Metanephros (tissue), 1 donor: ENCODE measurements around the gene CLIP3. TPM values are rescaled to one million over a fixed set of nuclear protein-coding genes. Genes with fewer than 3 reads are reported as not detected.

Experiments used
- total RNA-seq: library from RNA; depleted of rRNA; stranded (reverse); fragments of >200 nt; gene quantifications from one replicate; pipeline ENCODE4 v1.2.3, GENCODE V29; 2014

CLIP3 gene
- 25.7 TPM for total RNA-seq

GRCh38 chr19:36032251-36033104 lies at the start of gene CLIP3:
Gene CLIP3 (minus strand): TSS chr19:36032873. CDS start chr19:36032357, 516 bp downstream.

GRCh38 chr19:36054733-36055686 lies 22.3 kb upstream of the CLIP3 start, which contains the start of gene WDR62:
Gene WDR62 (plus strand): TSS chr19:36054897. CDS start chr19:36054972, 75 bp downstream.

GRCh38 chr19:36054119-36054732 lies 21.6 kb upstream of the CLIP3 start, which contains the start of gene THAP8:
Gene THAP8 (minus strand): TSS chr19:36054285. CDS start chr19:36054217, 68 bp downstream.

GRCh38 chr19:36014012-36014924 lies 18.4 kb downstream of the CLIP3 start, which contains the start of gene ALKBH6:
Gene ALKBH6 (minus strand): TSS chr19:36014213. CDS start chr19:36013397, 816 bp downstream.

GRCh38 chr19:36008336-36008978 lies 24.2 kb downstream of the CLIP3 start, which contains the start of gene SYNE4:
Gene SYNE4 (minus strand): TSS chr19:36008813. CDS start chr19:36008681, 132 bp downstream.

GRCh38 chr19:35995048-35995993 lies 37.4 kb downstream of the CLIP3 start, which contains the start of gene SDHAF1:
Gene SDHAF1 (plus strand): TSS chr19:35995188. CDS start chr19:35995275, 87 bp downstream.

Other genes with a start within 250 kb of the CLIP3 start
- gene PRODH2, start 220.0 kb downstream of the CLIP3 start, total RNA-seq: 14.4 TPM
- 32.8 TPM for gene NPHS1, start 180.4 kb downstream of the CLIP3 start, total RNA-seq
- 3.9 TPM for gene KIRREL2, start 176.0 kb downstream of the CLIP3 start, total RNA-seq
- 10.3 TPM for gene APLP1, start 164.3 kb downstream of the CLIP3 start, total RNA-seq
- 12.7 TPM for gene NFKBID, start 132.3 kb downstream of the CLIP3 start, total RNA-seq
- 6.9 TPM for gene HCST, start 130.3 kb downstream of the CLIP3 start, total RNA-seq
- gene TYROBP, start 124.6 kb downstream of the CLIP3 start, total RNA-seq: 24.3 TPM
- 9.9 TPM for gene LRFN3, start 96.5 kb downstream of the CLIP3 start, total RNA-seq
- 15.9 TPM for gene SDHAF1, start 37.7 kb downstream of the CLIP3 start, total RNA-seq
- 7.4 TPM for gene SYNE4, start 24.1 kb downstream of the CLIP3 start, total RNA-seq
- 10.3 TPM for gene ALKBH6, start 18.7 kb downstream of the CLIP3 start, total RNA-seq
- gene THAP8, start 21.4 kb upstream of the CLIP3 start, total RNA-seq: 6.7 TPM
- gene WDR62, start 22.0 kb upstream of the CLIP3 start, total RNA-seq: 3.2 TPM
- gene OVOL3, start 78.3 kb upstream of the CLIP3 start, total RNA-seq: not detected
- gene POLR2I, start 82.0 kb upstream of the CLIP3 start, total RNA-seq: 56.9 TPM
- gene TBCB, start 82.6 kb upstream of the CLIP3 start, total RNA-seq: 89.8 TPM
- gene CAPNS1, start 107.2 kb upstream of the CLIP3 start, total RNA-seq: 217 TPM
- 36.9 TPM for gene COX7A1, start 119.6 kb upstream of the CLIP3 start, total RNA-seq
- 6.7 TPM for gene ZNF565, start 181.8 kb upstream of the CLIP3 start, total RNA-seq
- gene ZNF146, start 182.2 kb upstream of the CLIP3 start, total RNA-seq: 87.3 TPM